HEK293 (cell line): ENCODE data around the gene CXXC4.

Experiments
- CTCF ChIA-PET: fragments of 350-600 bp; formaldehyde crosslinking; extraction: SDS; loops from one replicate; lab custom pipeline; 2021; ENCODE audit warnings: antibody characterized with exemption; lab: Yijun Ruan, JAX
- POLR2A ChIA-PET: fragments of 300-600 bp; formaldehyde crosslinking; extraction: SDS; loops from one replicate; lab custom pipeline; 2020; ENCODE audit warnings: antibody characterized with exemption, inconsistent platforms; lab: Yijun Ruan, JAX
- H3K27ac ChIP-seq: fragments of 200-500 bp; sonication (Bioruptor generic); 2 replicates; pipeline ENCODE4 v1.5.1; 2014; ENCODE audit warnings: low read depth, low read length, control low read depth, inconsistent platforms; ENCODE audit errors: extremely low read depth
- H3K36me3 ChIP-seq, 2 experiments: fragments of 200-500 bp in 1 of 2; sonication (Bioruptor generic) in 1 of 2; 1 replicate in 1 of 2; 2 replicates in 1 of 2; pipeline ENCODE4 v1.5.1; 2014 to 2017; ENCODE audit warnings: inconsistent platforms in 2 of 2, low read length in 2 of 2; ENCODE audit not compliant: control insufficient read depth in 2 of 2, insufficient read depth in 1 of 2
- H3K4me1 ChIP-seq: fragments of 200-500 bp; sonication (Bioruptor generic); 2 replicates; pipeline ENCODE4 v1.5.1; 2014; ENCODE audit warnings: mild to moderate bottlenecking, low read length, inconsistent platforms; ENCODE audit not compliant: control insufficient read depth, insufficient read depth
- H3K4me3 ChIP-seq: 2 replicates; pipeline ENCODE4 v1.5.1; 2011; ENCODE audit warnings: low read depth, mild to moderate bottlenecking, control low read depth, low read length, moderate library complexity
- H3K9me3 ChIP-seq: fragments of 200-500 bp; sonication (Bioruptor generic); 2 replicates; pipeline ENCODE4 v1.5.1; 2014; ENCODE audit warnings: low read depth, low read length, inconsistent platforms; ENCODE audit not compliant: control insufficient read depth, insufficient read depth
- FEZF1 ChIP-seq: fragments of 450-650 bp; formaldehyde crosslinking; IDR thresholded peaks from 2 replicates; pipeline ENCODE4 v1.5.1; 2016; ENCODE audit warnings: missing biosample characterization, missing genetic modification characterization
- KLF1 ChIP-seq: fragments of 450-650 bp; formaldehyde crosslinking; IDR thresholded peaks from 2 replicates; pipeline ENCODE4 v1.5.1; 2016; ENCODE audit warnings: missing biosample characterization, missing genetic modification characterization
- TRIM28 ChIP-seq: IDR thresholded peaks from 2 replicates; pipeline ENCODE4 v1.6.1; 2011; ENCODE audit warnings: low read length, control low read depth, borderline replicate concordance
- ZBTB1 ChIP-seq: fragments of 450-650 bp; formaldehyde crosslinking; IDR thresholded peaks from 2 replicates; pipeline ENCODE4 v1.5.1; 2016; ENCODE audit warnings: missing biosample characterization, missing genetic modification characterization
- ZBTB21 ChIP-seq: fragments of 450-650 bp; formaldehyde crosslinking; IDR thresholded peaks from 2 replicates; pipeline ENCODE4 v1.5.1; 2017; ENCODE audit warnings: missing biosample characterization, missing genetic modification characterization
- ZNF133 ChIP-seq: fragments of 450-650 bp; formaldehyde crosslinking; IDR thresholded peaks from 2 replicates; pipeline ENCODE4 v1.5.1; 2016; ENCODE audit warnings: missing biosample characterization, missing genetic modification characterization
- ZNF426 ChIP-seq: fragments of 450-650 bp; formaldehyde crosslinking; IDR thresholded peaks from 2 replicates; pipeline ENCODE4 v1.5.1; 2017; ENCODE audit warnings: missing biosample characterization, missing genetic modification characterization, mild to moderate bottlenecking, inconsistent platforms, moderate library complexity
- ZNF561 ChIP-seq: fragments of 450-650 bp; IDR thresholded peaks from 2 replicates; pipeline ENCODE4 v1.5.1; 2018; ENCODE audit warnings: missing biosample characterization, missing genetic modification characterization, borderline replicate concordance
- ZNF585B ChIP-seq: fragments of 450-650 bp; formaldehyde crosslinking; IDR thresholded peaks from 2 replicates; pipeline ENCODE4 v1.5.1; 2016; ENCODE audit warnings: missing biosample characterization, missing genetic modification characterization
- ZNF596 ChIP-seq: fragments of 450-650 bp; IDR thresholded peaks from 2 replicates; pipeline ENCODE4 v1.5.0; 2018; ENCODE audit warnings: missing biosample characterization, mild to moderate bottlenecking, missing genetic modification characterization, moderate library complexity
- ZNF791 ChIP-seq: fragments of 450-650 bp; formaldehyde crosslinking; IDR thresholded peaks from 2 replicates; pipeline ENCODE4 v1.5.1; 2016; ENCODE audit warnings: missing biosample characterization, missing genetic modification characterization
- TF ChIP-seq, protein P1 (sequence below): fragments of 450-650 bp; formaldehyde crosslinking; IDR thresholded peaks from 2 replicates; pipeline ENCODE4; 2016; ENCODE audit warnings: missing biosample characterization, missing genetic modification characterization
- TF ChIP-seq, protein P2 (sequence below): fragments of 450-650 bp; formaldehyde crosslinking; IDR thresholded peaks from 2 replicates; pipeline ENCODE4 v1.5.1; 2016; ENCODE audit warnings: missing biosample characterization, missing genetic modification characterization
- TF ChIP-seq, protein P3 (sequence below): sonication (generic); formaldehyde crosslinking; IDR thresholded peaks from 2 replicates; pipeline ENCODE4 v1.8.1; 2022; ENCODE audit warnings: mild to moderate bottlenecking, moderate library complexity, missing genetic modification reagents
- TF ChIP-seq, protein P4 (sequence below): fragments of 450-650 bp; formaldehyde crosslinking; IDR thresholded peaks from 2 replicates; pipeline ENCODE4 v1.5.1; 2016; ENCODE audit warnings: missing biosample characterization, missing genetic modification characterization

CXXC4 gene

DNA sequence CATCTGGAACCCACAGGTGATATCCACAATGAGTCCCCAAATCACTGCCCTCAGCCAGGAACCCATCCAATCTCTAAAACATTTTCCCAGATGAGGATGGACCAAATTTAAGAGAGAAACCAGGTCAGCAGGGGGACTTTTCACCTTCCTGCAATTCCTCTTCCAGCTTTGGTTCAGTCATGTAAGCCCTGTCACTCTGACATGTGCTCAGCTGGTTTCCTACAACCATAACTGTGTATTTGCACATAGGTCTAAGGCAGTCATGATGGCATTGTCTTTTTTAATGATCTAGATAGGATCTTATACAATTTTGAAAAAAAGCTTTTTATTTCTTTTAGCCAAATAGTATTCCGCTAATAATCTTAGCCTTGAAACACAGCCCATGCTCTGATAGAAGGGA, 6.5 kb downstream of the CXXC4 start (continued):
- TF ChIP-seq, protein P1, sequence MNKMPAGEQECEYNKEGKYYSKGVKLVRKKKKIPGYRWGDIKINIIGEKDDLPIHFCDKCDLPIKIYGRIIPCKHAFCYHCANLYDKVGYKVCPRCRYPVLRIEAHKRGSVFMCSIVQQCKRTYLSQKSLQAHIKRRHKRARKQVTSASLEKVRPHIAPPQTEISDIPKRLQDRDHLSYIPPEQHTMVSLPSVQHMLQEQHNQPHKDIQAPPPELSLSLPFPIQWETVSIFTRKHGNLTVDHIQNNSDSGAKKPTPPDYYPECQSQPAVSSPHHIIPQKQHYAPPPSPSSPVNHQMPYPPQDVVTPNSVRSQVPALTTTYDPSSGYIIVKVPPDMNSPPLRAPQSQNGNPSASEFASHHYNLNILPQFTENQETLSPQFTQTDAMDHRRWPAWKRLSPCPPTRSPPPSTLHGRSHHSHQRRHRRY (tag by site-specific recombination): no peak
- TF ChIP-seq ZNF133 (tag by site-specific recombination) (no peak), ZBTB1 (tag by site-specific recombination) (no peak), ZNF585B (no peak)
- TF ChIP-seq, protein P2, sequence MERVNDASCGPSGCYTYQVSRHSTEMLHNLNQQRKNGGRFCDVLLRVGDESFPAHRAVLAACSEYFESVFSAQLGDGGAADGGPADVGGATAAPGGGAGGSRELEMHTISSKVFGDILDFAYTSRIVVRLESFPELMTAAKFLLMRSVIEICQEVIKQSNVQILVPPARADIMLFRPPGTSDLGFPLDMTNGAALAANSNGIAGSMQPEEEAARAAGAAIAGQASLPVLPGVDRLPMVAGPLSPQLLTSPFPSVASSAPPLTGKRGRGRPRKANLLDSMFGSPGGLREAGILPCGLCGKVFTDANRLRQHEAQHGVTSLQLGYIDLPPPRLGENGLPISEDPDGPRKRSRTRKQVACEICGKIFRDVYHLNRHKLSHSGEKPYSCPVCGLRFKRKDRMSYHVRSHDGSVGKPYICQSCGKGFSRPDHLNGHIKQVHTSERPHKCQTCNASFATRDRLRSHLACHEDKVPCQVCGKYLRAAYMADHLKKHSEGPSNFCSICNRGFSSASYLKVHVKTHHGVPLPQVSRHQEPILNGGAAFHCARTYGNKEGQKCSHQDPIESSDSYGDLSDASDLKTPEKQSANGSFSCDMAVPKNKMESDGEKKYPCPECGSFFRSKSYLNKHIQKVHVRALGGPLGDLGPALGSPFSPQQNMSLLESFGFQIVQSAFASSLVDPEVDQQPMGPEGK (tag by site-specific recombination): no peak

DNA sequence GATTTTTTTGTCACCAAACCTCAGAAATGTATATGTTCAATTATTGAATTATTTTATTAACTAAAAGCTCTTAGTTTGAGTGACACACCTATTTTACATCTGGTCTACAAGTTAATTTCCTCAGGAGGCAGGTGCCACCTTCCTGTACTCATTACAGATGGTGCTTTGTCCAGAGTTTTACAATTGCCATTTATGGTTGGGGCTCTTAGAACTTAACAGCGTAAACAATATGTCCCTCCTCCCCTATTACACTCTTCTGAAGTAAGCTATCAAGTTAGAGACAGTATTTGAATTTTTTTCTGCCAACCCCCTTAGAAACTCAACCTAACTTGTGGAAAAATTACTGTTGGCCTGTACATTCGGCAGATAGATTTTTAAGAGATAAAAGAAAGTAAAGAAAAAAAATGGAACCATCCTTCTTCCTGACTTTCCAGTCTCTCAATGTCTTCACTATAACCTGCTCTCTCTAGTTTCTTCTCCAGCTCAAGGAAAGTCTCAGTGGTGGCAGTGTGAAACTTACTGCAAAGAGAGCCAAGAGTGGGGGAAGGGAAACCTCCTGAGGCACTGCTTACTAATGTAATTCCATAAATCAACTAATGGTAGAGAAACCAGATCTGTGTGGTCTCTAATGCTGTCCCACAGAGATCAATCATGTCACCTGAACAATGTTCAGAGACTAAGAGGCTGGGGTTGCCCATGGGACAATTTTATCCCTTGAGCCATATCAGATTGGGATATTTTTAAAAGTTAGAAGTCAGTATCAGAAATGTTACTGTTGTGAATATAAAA, 7.8 kb downstream of the CXXC4 start:
- POLR2A ChIA-PET: no interaction called here
- Histone ChIP-seq H3K9me3 (no peaks in the 10 kb centered on the region), H3K4me1 (peaks cover 2% of the 10 kb centered on the region), H3K27ac (peak overlapping the region; percentile 13), H3K36me3 (no peaks in the 10 kb centered on the region), H3K4me3 (no peak overlapping the region)
- CTCF ChIA-PET: interaction anchor here (0.6 kb wide), 1 partner anchor 227 kb away, joined by 3 read pairs; no protein-coding TSS in a partner anchor
- TF ChIP-seq ZNF561 (0 out of 2 replicates have a peak, but pooled peaks have one; percentile 15), ZNF596 (tag by site-specific recombination) (no peak), TRIM28 (0 out of 2 replicates have a peak, but pooled peaks have one; percentile 40), ZNF426 (tag by site-specific recombination) (no peak), ZNF791 (no peak)

DNA sequence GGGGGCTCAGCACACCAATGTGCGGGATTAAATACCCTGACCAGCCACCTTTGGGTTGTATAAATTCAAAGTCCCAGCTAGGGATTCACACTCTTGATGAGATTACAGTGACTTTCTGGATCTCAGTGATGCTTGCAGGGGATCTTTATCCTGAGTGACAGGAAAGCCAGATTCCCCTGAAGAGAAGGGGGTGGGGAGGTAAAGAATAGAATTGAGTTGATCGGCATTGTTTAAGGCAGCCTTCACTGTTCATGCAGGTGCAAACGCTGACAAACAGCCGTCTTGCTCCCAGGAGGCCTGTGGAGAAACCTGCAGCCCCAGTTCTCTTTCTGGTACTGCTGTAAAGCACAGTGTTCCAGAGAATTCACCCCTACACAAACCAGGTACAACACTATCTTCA, 19.0 kb downstream of the CXXC4 start:
- TF ChIP-seq KLF1 (tag by site-specific recombination): no peak
- TF ChIP-seq, protein P3, sequence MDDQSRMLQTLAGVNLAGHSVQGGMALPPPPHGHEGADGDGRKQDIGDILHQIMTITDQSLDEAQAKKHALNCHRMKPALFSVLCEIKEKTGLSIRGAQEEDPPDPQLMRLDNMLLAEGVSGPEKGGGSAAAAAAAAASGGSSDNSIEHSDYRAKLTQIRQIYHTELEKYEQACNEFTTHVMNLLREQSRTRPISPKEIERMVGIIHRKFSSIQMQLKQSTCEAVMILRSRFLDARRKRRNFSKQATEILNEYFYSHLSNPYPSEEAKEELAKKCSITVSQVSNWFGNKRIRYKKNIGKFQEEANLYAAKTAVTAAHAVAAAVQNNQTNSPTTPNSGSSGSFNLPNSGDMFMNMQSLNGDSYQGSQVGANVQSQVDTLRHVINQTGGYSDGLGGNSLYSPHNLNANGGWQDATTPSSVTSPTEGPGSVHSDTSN (CRISPR knock-in tag): no peak
- TF ChIP-seq ZBTB21 (tag by site-specific recombination): no peak
- no peak for TF ChIP-seq FEZF1 (tag by site-specific recombination)
- TF ChIP-seq, protein P4, sequence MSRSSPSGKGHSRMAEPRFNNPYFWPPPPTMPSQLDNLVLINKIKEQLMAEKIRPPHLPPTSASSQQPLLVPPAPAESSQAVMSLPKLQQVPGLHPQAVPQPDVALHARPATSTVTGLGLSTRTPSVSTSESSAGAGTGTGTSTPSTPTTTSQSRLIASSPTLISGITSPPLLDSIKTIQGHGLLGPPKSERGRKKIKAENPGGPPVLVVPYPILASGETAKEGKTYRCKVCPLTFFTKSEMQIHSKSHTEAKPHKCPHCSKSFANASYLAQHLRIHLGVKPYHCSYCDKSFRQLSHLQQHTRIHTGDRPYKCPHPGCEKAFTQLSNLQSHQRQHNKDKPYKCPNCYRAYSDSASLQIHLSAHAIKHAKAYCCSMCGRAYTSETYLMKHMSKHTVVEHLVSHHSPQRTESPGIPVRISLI (tag by site-specific recombination): no peak
- no peaks in the 10 kb centered on the region for H3K4me1 ChIP-seq
- no peaks in the 10 kb centered on the region for H3K36me3 ChIP-seq
- no peak overlapping the region for H3K4me3 ChIP-seq
- H3K27ac ChIP-seq: no peak overlapping the region
- ChIA-PET POLR2A (no interaction called here), CTCF (no interaction called here)
- no peaks in the 10 kb centered on the region for H3K9me3 ChIP-seq
